Ovary (tissue), 9 donors: ENCODE results near the gene TRABD. TPM values are rescaled to one million over a fixed set of nuclear protein-coding genes. Genes with fewer than 3 reads are reported as not detected.

Experiments used
- DNase-seq, 5 donors: peaks; one replicate each; pipeline ENCODE4 v3.0.0-alpha.2; 2019 to 2020
- H3K27ac ChIP-seq, 2 donors: fragments of 200-600 bp; one replicate each; pipeline versions ENCODE4 v1.5.1 to v1.8.0; 2019 to 2022
- H3K27me3 ChIP-seq: fragments of 200-600 bp; one replicate; pipeline ENCODE4 v1.8.0; 2022
- H3K36me3 ChIP-seq: fragments of 200-600 bp; sonication (generic); one replicate; pipeline ENCODE4 v1.5.1; 2019
- H3K4me1 ChIP-seq: one replicate; pipeline ENCODE4 v1.8.1; 2013; ENCODE audit warnings: mild to moderate bottlenecking, moderate library complexity; ENCODE audit not compliant: insufficient read depth
- H3K4me3 ChIP-seq: fragments of 200-600 bp; sonication (generic); one replicate; pipeline ENCODE4 v1.5.1; 2017
- H3K9me3 ChIP-seq, 2 donors: fragments of 200-600 bp in 1 of 2; sonication (generic) in 1 of 2; one replicate each; pipeline versions ENCODE4 v1.5.1 to v1.8.1; 2013 to 2019; ENCODE audit warnings: mild to moderate bottlenecking in 1 of 2, moderate library complexity in 1 of 2
- CTCF ChIP-seq, 3 donors: fragments of 450-650 bp in 2 of 3; fragments of 200-600 bp in 1 of 3; IDR thresholded peaks; one replicate each; pipeline versions ENCODE4 v1.5.1 to v1.8.0; 2016 to 2022; ENCODE audit warnings: antibody characterized with exemption in 3 of 3, mild to moderate bottlenecking in 1 of 3
- EP300 ChIP-seq: sonication (generic); formaldehyde crosslinking; IDR thresholded peaks from one replicate; pipeline ENCODE4 v1.6.1; 2017; ENCODE audit warnings: antibody characterized with exemption
- POLR2A ChIP-seq: fragments of 450-650 bp; IDR thresholded peaks from one replicate; pipeline ENCODE4 v1.6.1; 2017; ENCODE audit warnings: antibody characterized with exemption, mild to moderate bottlenecking, moderate library complexity
- WGBS, 3 donors: extraction: QIAGEN DNeasy Blood & Tissue Kit in 1 of 3; methylation state at CpG; one replicate each; pipeline versions ENCODE4 v1.1.5 to v1.1.7; 2013 to 2017; 5-methylcytosine and 5-hydroxymethylcytosine counted together
- intact Hi-C, 4 donors: fragments of 100-400 bp; cut with DNase I; formaldehyde crosslinking; loops; one replicate each; pipeline versions ENCODE4 v1.11.0 to v1.15.1; 2022 to 2023
- polyA plus RNA-seq, 2 donors: library from polyadenylated mRNA; stranded (reverse); fragments of 200-250 nt in 1 of 2; fragments of 350-450 nt in 1 of 2; fragmentation: Illumina TruSeq in 1 of 2; extraction: RNeasy Lipid Tissue Mini Kit (QIAGEN cat#74804) in 1 of 2; gene quantifications; one replicate each; pipeline ENCODE4 v1.2.3, GENCODE V29; 2013 to 2014
- total RNA-seq, 7 donors: library from RNA; depleted of rRNA in 2 of 7; stranded (reverse); fragments of >200 nt in 2 of 7; fragmentation: NEBNext Ultra II Directional in 3 of 7; extraction: Animal tissue kit (Norgen Biotek cat#: 25700) in 3 of 7; gene quantifications; one replicate each; pipeline versions ENCODE4 v1.1.0 to v1.2.4, GENCODE V29; 2016 to 2023
- donor health status: DM: no; HTN: no; CAD: no; lungs with moderate emphysema.
- donor health status: DM: no; HTN: no; CAD: no.
- donor health status: Bipolar disorder and iron deficiency.
- donor health status: DM: yes; HTN: yes; CAD: no.
- donor health status: DM: no; HTN: no; CAD: no.
- donor health status: DM: yes; HTN: yes; CAD: no.

TRABD gene
- total and polyA plus RNA-seq, 9 donors = 0.58 to 35.2 (median 26.1) TPM

- TF ChIP-seq CTCF (IDR thresholded peaks at IDR 0.05) = no peak
- TF ChIP-seq EP300 = no peak
- TF ChIP-seq POLR2A = no peak
- DNase-seq = peak in 1 of 5 donors; percentile 45
- Histone ChIP-seq H3K27me3 (no peaks in the 10 kb centered on the region), H3K27ac (no peak overlapping the region), H3K9me3 (no peaks in the 10 kb centered on the region), H3K4me1 (peaks cover 4% of the 10 kb centered on the region), H3K36me3 (no peaks in the 10 kb centered on the region), H3K4me3 (no peak overlapping the region)
- 85 to 88% (median 85%) methylated on average over 28 to 32 of the region's 32 CpGs for WGBS, 3 donors
- intact Hi-C loops = loop anchor here in 2 of 4 donors (2.0 to 5.0 kb wide), 2 partner anchors 280 to 283 kb away; no protein-coding TSS in a partner anchor
Measured at GRCh38 chr22:50210378-50211139, 24.8 kb downstream of the TRABD start.

- H3K9me3 ChIP-seq = no peaks in the 10 kb centered on the region
- TF ChIP-seq EP300 = no peak
- no peak for TF ChIP-seq POLR2A
- no peak for TF ChIP-seq CTCF (IDR thresholded peaks at IDR 0.05)
- H3K27me3 ChIP-seq = no peaks in the 10 kb centered on the region
- no peak overlapping the region for H3K27ac ChIP-seq
- DNase-seq = no peak
- H3K36me3 ChIP-seq = no peaks in the 10 kb centered on the region
- no peak overlapping the region for H3K4me3 ChIP-seq
- intact Hi-C loops = loop anchor here in 2 of 4 donors (2.0 to 5.0 kb wide), 2 partner anchors 280 to 284 kb away; no protein-coding TSS in a partner anchor
- WGBS, 3 donors = 85 to 88% (median 86%) methylated on average over 14 of the region's 14 CpGs
- peaks cover 4% of the 10 kb centered on the region for H3K4me1 ChIP-seq
Measured at GRCh38 chr22:50211147-50211546, 25.4 kb downstream of the TRABD start.

GRCh38 chr22:50213263-50213662, 27.6 kb downstream of the TRABD start:
- intact Hi-C loops = loop anchor here in 1 of 4 donors (5.0 kb wide), 1 partner anchor 286 kb away; no protein-coding TSS in a partner anchor
- TF ChIP-seq CTCF (IDR thresholded peaks at IDR 0.05) (no peak), EP300 (no peak), POLR2A (no peak)
- Histone ChIP-seq H3K4me3 (no peak overlapping the region), H3K27me3 (no peaks in the 10 kb centered on the region), H3K36me3 (no peaks in the 10 kb centered on the region), H3K27ac (no peak overlapping the region), H3K9me3 (no peaks in the 10 kb centered on the region), H3K4me1 (peaks cover 4% of the 10 kb centered on the region)
- WGBS, 3 donors = 91 to 94% (median 91%) methylated on average over 9 of the region's 9 CpGs
- no peak for DNase-seq

GRCh38 chr22:50215297-50216054, 29.8 kb downstream of the TRABD start:
- Histone ChIP-seq H3K4me1 (peaks cover 4% of the 10 kb centered on the region), H3K27me3 (no peaks in the 10 kb centered on the region), H3K36me3 (no peaks in the 10 kb centered on the region), H3K27ac (no peak overlapping the region), H3K4me3 (no peak overlapping the region), H3K9me3 (no peaks in the 10 kb centered on the region)
- DNase-seq = peak in 2 of 5 donors; percentile 58 to 64
- TF ChIP-seq CTCF (IDR thresholded peaks at IDR 0.05) = no peak
- intact Hi-C loops = loop anchor here in 1 of 4 donors (5.0 kb wide), 1 partner anchor 68 kb away; no protein-coding TSS in a partner anchor
- 41 to 56% (median 45%) methylated on average over 16 to 17 of the region's 17 CpGs for whole genome bisulfite sequencing, 3 donors
